Fibroblast of the aortic adventitia (primary cell): ENCODE results near the gene SMARCAL1. TPM values are rescaled to one million over a fixed set of nuclear protein-coding genes. Genes with fewer than 3 reads are reported as not detected.

ENCODE experiments used
- DNase-seq: peaks from one replicate; pipeline ENCODE4 v3.0.0-alpha.2; 2010; ENCODE audit warnings: low read depth
- H3K4me3 ChIP-seq: 2 replicates; pipeline ENCODE4 v1.5.1; 2011; ENCODE audit warnings: low read depth, mild to moderate bottlenecking, control low read depth, low read length, moderate library complexity
- total RNA-seq: library from RNA; depleted of rRNA; stranded (reverse); fragments of >200 nt; gene quantifications from 2 replicates; pipeline ENCODE4 v1.2.3, GENCODE V29; 2012; ENCODE audit warnings: low replicate concordance
- TF ChIP-seq, protein P1 (sequence below): IDR thresholded peaks from 2 replicates; pipeline ENCODE4 v1.5.1; 2011; ENCODE audit warnings: mild to moderate bottlenecking, low read length, control low read depth, inconsistent platforms; ENCODE audit not compliant: insufficient read depth

Gene SMARCAL1
- total RNA-seq, 1 donor: 20.6 TPM

DNA sequence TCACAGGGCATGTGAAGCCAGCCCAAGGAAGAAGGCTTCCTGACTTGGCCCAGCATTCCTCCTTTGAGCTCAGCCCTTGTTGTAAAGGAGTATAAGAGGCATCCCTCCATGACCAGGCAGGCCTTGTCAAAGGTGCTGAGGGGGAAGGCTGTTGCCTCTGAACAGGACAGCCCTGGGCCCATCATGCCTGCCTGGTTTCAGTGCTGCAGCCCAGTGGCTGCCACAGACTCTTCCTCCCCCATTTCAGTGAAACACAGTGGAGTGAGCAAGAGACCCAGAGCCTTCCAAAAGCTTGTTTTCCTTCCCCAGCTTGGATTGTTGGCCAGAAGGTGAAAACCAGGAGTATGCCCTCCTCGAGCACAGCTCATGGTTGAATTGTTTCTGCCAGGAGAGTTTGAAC is 66.5 kb downstream of the SMARCAL1 start:
- DNase-seq: no peak
- H3K4me3 ChIP-seq: no peak overlapping the region
- TF ChIP-seq, protein P1, sequence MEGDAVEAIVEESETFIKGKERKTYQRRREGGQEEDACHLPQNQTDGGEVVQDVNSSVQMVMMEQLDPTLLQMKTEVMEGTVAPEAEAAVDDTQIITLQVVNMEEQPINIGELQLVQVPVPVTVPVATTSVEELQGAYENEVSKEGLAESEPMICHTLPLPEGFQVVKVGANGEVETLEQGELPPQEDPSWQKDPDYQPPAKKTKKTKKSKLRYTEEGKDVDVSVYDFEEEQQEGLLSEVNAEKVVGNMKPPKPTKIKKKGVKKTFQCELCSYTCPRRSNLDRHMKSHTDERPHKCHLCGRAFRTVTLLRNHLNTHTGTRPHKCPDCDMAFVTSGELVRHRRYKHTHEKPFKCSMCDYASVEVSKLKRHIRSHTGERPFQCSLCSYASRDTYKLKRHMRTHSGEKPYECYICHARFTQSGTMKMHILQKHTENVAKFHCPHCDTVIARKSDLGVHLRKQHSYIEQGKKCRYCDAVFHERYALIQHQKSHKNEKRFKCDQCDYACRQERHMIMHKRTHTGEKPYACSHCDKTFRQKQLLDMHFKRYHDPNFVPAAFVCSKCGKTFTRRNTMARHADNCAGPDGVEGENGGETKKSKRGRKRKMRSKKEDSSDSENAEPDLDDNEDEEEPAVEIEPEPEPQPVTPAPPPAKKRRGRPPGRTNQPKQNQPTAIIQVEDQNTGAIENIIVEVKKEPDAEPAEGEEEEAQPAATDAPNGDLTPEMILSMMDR: no peak

DNA sequence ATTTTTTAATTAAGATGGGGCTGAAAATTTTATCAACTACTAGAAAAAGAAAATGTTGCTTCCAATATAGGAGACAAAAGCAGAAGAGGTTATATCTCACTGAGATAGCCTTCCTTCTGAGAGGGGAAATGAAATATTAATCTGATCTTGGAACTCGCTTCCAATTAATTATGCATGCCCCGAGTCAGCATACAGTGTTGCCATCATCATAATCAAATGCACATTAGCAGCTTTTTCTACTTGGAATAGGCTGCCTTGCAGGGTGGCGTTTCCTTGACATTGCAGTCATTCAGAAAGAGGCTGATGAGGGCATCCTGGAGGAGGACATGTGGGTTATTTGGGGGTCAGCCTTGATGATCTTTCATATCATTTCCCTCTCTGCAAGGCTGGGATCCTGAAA is 67.9 kb downstream of the SMARCAL1 start:
- H3K4me3 ChIP-seq: no peak overlapping the region
- TF ChIP-seq, protein P1: no peak
- DNase-seq: no peak

DNA sequence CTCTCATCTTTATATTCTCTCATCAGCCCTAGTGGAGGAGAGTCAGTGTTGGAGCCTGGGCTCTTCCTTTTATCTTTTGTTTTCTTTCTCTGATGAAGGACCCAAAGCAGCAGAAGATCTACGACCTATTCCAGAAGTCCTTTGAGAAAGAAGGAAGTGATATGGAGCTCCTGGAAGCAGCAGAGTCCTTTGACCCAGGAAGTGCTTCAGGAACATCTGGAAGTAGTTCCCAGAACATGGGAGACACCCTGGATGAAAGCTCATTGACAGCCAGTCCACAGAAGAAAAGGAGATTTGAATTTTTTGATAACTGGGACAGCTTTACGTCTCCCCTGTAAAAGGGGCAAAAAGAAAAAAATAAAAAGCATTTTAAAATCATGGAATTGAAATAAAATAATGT is 70.4 kb downstream of the SMARCAL1 start:
- TF ChIP-seq, protein P1: no peak
- no peak for DNase-seq
- H3K4me3 ChIP-seq: no peak overlapping the region

DNA sequence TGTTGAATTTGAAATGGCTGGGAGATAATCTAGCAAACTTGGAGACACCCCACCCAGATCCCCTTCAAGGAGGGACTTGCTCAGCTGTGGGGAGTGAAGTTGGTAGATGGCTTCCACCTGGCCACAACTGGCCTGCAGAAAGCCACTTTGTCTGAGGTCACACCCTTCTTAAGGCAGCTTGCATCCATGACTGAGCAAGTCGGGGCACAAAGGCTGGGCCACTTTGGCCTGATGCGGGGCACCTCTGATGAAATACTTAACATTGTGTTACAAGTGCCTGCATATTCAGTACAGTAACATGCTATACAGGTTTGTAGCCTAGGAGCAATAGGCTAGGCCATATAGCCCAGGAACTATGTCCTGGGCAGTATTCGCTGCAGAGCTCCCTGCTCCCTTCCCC is 73.0 kb downstream of the SMARCAL1 start:
- TF ChIP-seq, protein P1: no peak
- H3K4me3 ChIP-seq: no peak overlapping the region
- DNase-seq: no peak

DNA sequence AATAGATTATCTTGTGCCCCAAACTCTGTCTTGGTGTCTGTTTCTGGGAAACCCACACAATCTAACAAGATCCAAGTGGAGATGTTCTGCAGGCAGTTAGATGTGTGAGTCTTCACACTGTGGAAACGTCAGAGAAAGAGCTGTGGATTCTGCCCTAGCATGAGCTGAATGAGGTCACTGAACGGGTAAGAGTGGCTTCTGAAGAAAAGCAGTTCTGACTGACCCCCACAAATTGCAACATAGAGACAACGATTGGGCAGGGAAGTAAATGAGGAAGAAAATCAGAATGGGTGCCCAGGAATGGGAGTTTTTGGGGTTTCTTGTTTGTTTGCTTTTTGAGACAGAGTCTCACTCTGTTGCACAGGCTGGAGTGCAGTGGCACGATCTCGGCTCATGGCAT is 73.5 kb downstream of the SMARCAL1 start:
- TF ChIP-seq, protein P1: no peak
- H3K4me3 ChIP-seq: no peak overlapping the region
- DNase-seq: no peak

DNA sequence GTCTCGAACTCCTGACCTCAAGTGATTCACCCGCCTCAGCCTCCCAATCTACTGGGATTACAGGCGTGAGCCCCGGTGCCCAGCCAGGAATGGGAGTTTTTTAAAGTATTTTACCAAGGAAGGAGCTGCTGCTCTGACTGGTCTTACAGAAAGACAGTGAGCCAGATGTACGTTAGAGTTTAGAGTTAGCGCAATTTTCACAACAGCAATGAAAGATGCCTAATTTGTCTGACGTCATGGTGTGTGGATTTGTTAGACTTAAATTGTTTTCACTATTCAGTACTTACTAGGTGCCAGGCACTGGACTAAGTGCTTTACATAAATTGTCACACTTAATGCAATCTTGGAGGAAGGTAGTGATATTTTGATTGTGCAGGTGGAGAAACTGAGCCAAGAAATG is 74.0 kb downstream of the SMARCAL1 start:
- TF ChIP-seq, protein P1: no peak
- H3K4me3 ChIP-seq: no peak overlapping the region
- no peak for DNase-seq

DNA sequence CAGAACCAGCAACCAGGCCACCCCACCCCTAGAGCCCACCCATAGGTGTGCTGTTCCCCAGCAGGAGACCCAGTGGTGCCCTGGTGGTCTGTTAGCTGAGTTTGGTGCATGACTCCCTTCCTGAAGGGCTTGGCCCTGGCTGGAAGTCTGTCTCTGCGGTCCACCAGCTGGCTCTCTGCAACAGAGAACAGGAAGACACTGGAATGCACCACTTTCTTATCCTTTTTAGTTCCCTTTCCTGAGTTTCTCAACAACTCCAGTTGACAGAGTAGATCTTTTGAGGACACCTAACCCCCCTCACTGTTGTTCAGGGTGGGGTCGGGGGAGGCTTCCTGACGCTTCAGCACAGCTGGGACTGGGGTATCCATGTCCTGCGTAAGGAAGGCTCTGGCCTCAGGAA is 74.4 kb downstream of the SMARCAL1 start:
- no peak overlapping the region for H3K4me3 ChIP-seq
- DNase-seq: no peak
- TF ChIP-seq, protein P1: no peak
